Activated CD8-positive, alpha-beta memory T cell treated with anti-CD3 and anti-CD28 coated beads, Interleukin-2, amount 50 U/mL, for 48 hours (primary cell): ENCODE results near the gene CCIN.
"Not testable (repeated sequence)": the region's sequence is repeated elsewhere in the genome, so short reads cannot be mapped to it uniquely, and the experiment has no call there.

ENCODE experiments used
- DNase-seq: peaks from one replicate; pipeline ENCODE4 v3.0.0-alpha.2; 2020

Gene CCIN

GRCh38 chr9:36169166-36169565, at the start of gene CCIN:
CCIN (plus strand) TSS chr9:36169388; CDS start chr9:36169503, 115 bp downstream.
- DNase-seq, result no peak

DNA sequence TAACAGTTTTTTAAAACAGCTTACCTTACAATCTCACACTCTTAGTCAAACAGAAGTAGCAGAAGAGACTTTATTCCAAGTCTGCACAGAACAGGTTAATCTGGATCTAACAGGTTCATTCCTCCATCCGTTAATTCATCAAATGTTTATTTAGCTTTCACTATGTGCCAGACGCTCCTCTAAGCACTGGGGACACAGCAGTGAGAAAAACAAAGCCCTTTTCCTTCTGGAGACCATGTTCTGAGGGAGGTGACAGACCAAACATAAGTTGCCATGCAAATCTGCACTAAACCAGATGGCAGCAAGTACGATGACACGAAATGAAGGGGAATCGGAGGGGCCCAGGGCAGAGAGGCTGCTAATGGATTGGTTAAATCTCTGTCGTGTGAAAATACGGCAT, 49.7 kb upstream of the CCIN start:
- DNase-seq, result no peak

DNA sequence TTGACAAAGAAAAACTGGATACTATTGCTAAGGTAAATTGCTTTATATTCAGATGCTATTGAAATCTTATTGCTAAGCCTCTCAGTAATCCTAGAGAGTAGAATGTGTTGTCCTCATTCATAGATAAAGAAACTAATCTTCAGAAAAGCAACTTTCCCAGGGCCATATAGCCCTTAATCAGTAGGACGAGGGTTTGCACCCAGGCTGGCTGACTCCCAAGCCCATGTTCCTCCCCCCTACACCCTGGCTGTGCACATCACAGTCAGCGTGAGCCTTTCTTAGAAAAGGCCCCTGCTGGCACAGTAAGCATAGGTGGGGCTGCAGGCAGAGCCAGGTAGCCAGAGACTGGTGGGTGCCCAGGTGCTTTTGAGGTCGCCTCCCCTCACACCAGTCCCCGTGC, 48.5 kb upstream of the CCIN start:
- DNase-seq, result no peak

GRCh38 chr9:36121971-36122370, 47.2 kb upstream of the CCIN start:
- DNase-seq, result no peak

DNA sequence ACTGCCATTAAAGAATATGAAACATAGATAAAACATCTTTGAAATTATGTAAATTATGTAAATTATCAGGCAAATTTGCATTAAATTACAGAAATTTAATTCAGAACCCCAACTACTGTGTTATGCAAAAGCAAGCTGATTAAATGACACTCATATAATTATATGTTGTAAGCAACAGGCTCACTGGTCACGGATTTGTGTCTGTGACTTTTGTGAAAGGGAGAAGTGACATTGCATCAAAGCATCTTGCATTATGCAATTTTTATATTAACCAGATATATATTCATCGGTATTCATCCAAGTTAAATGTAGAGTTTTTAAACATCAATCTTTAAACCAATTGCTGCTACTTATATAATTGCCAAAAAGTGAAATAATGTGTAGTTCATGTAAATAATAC, 45.7 kb upstream of the CCIN start:
- DNase-seq, result no peak

DNA sequence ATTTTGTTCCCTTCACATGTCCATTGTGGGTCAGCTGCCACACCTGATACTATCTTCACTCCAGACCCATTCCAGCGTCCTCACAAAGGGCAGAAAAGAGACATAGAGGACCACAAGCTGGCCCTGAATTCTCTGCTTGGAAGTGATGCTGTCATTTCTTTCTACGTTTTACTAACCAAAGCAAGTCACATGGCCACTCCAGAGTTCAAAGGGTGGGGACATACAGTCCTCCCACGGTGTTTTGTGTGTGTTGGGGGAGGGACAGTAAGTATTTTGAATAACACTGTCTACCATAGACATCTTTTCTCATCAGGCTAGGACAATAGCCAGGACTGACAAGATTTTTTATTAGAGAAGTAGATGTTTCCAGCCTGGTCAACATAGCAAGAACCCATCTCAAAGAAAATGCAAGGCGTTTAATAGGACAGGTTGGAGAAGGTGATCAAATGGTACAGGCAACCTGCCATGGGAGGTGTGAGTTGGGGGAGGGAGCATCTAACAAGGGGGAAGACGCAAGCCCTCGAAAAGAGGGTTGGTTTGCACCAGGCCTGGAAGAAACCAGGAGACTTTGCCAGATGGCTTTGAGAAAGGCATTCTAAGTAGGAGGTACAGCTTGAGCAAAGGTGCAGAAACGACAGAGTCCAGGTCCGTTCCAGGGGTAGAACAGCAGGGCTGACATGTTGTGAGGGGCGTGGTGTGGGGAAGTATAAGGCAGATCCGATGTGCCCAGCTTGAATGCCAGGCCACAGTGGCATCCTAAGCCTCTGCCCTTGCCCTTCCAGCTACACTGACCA, 43.9 kb upstream of the CCIN start:
- DNase-seq, result no peak

DNA sequence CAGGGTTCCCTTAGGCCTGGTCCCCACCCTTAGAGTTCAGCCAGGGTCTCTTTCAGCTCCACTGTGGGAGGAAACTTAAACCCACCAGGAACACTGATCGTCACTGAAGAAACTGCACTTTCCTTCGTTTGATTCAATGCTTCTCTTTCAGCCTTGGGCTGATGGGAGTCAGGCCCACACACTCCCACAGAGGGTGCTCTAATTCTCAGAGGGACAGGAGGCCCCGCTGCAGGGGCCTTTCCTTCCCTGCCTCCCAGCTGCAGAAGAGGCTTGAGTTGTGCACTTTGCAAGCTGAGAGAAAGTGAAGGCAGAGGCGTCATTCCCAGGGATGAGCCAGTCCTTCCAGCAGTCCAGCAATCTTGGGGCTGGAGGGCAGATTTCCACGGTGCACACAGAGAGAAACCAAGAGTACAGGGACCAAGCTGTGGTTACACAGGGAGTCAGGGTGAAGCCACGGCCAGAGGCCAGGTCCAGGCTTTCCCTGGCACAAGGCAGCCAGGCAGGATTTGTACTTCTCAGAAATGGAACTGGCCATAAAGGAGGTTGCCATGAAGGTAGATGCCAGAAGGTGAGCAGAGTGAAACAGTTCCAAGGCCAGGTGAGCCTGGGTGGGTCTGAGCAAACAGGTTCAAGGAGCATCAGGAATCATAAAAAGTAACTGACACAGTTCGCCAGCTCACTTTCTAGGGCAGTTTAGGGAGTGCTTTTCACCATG, 43.0 kb upstream of the CCIN start:
- DNase-seq, result no peak

GRCh38 chr9:36127652-36128244, 41.4 kb upstream of the CCIN start:
- no peak for DNase-seq

DNA sequence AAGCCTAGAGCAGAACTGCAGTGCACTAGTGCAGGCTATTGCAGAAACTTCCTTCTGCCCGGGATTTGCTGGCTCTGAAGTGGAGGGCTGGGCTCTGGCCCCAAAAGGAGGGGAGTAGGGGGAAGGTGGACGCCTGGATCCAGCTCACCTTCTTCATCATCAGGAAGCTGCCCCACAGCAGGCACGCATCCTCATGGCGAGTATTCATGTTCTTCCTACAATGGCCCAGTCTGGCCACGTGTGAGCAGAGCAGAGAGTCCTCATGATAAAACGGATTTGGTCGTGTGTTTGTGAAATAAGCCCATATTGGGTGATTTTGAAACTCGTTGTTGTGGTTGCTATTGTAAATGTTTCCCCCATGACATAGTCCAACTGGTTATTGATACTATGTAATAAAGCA, 40.8 kb upstream of the CCIN start:
- no peak for DNase-seq

DNA sequence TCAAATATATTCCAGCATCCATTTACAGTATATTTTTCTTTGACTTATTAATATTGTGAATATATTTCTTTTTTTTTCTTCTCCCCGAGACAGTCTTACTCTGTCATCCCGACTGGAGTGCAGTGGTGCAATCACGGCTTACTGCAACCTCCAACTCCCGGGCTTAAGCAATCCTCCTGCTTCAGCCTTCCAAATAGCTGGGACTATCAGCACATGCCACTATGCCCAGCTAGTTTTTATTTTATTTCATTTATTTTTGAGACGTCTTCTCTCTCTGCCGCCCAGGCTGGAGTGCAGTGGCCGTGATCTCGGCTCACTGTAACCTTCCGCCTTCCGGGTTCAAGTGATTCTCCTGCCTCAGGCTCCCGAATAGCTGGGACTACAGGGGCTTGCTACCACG, 40.0 kb upstream of the CCIN start:
- DNase-seq, result no peak

DNA sequence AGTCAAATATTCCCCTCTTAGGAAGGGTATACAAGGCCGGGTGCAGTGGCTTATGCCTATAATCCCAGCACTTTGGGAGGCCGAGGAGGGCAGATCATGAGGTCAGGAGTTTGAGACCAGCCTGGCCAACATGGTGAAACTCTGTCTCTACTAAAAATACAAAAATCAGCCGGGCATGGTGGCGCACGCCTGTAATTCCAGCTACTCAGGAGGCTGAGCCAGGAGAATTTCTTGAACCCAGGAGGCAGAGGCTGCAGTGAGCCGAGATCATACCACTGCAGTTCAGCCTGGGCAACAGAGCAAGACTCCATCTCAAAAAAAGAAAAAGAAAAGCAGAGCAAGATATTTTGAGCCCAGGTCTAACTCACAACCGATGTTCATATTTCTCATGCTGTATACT, 37.5 kb upstream of the CCIN start:
- not testable (repeated sequence) for DNase-seq

DNA sequence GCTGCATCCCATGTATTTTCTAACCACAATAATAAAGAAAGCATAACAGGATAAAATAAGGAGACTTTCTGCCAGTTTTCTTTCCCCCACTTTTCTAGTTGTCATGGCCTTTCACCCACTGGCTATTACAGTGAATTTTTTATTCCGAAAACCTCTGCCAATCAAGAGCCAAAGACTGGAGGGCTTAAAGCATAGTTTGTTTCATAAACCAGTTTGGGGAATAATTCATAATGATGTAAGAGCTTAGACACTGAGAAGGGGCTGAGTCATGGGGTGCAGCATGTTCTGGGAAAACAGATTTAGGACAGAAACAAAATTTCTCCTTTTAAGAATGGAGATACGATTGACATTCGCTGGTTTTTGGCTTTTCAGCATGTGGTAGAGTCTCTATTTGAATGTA, 37.1 kb upstream of the CCIN start:
- no peak for DNase-seq

- no peak for DNase-seq
Measured at GRCh38 chr9:36134761-36135505, 34.3 kb upstream of the CCIN start.

DNA sequence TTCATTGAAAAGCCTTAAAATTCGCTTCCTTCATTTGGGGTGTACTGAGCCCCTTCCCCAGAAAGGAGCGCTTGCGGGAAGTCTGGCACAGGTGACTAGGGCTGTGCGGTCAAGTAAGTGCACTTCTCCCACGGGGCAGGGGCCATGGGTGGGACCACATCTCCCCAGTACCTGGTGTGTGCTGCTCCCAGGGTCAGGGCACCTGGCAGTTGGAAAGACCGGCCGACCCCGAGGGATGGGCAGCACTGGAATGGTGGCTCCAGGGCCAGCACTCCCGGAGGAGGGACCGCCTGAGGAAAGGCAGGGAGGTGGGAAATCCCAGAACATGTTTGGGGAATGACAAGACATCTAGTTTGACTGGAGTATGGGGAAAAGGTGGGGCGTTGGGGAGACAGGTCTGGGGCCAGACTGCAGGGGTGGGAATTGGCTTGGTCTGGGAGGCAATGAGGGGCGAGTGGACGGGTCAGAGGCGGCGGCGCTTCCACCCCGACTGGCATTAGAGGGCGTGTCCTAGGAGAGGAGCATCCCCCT, 33.4 kb upstream of the CCIN start:
- no peak for DNase-seq

GRCh38 chr9:36136272-36136893, 32.8 kb upstream of the CCIN start, which contains the start of gene GLIPR2:
GLIPR2 (plus strand) TSS chr9:36136733; CDS start chr9:36136779, 46 bp downstream.
- peak; percentile 87 for DNase-seq

GRCh38 chr9:36136894-36137391, 32.2 kb upstream of the CCIN start:
- no peak for DNase-seq

- no peak for DNase-seq
Measured at GRCh38 chr9:36137392-36138004, 31.7 kb upstream of the CCIN start.

- no peak for DNase-seq
Measured at GRCh38 chr9:36138496-36138895, 30.7 kb upstream of the CCIN start.

- no peak for DNase-seq
Measured at GRCh38 chr9:36138901-36139300, 30.3 kb upstream of the CCIN start.

GRCh38 chr9:36140086-36141084, 28.8 kb upstream of the CCIN start:
- DNase-seq, result no peak

- no peak for DNase-seq
Measured at GRCh38 chr9:36141288-36141687, 27.9 kb upstream of the CCIN start.
